Smooth muscle cell (in vitro differentiated cells): ENCODE data around the gene ADRA2C. TPM values are rescaled to one million over a fixed set of nuclear protein-coding genes. Genes with fewer than 3 reads are reported as not detected.

Experiments used
- DNase-seq: peaks from one replicate; lab custom pipeline; 2025; ENCODE audit not compliant: unreplicated experiment; lab: John Stamatoyannopoulos, UW
- H2AFZ ChIP-seq: fragments of 200-600 bp; sonication (generic); 2 replicates; pipeline ENCODE4 v1.6.0; 2016; ENCODE audit warnings: antibody characterized with exemption, low read depth, mild to moderate bottlenecking
- H3F3A ChIP-seq: fragments of 200-600 bp; sonication (generic); 2 replicates; pipeline ENCODE4 v1.6.0; 2017; ENCODE audit warnings: antibody characterized with exemption, low read depth
- H3K27ac ChIP-seq: fragments of 200-600 bp; sonication (generic); 2 replicates; pipeline ENCODE4 v1.5.1; 2016; ENCODE audit warnings: low read depth, mild to moderate bottlenecking
- H3K27me3 ChIP-seq: fragments of 200-600 bp; sonication (generic); 2 replicates; pipeline ENCODE4 v1.6.1; 2016; ENCODE audit warnings: low read depth, mild to moderate bottlenecking
- H3K36me3 ChIP-seq: fragments of 200-600 bp; sonication (generic); 2 replicates; pipeline ENCODE4 v1.5.1; 2016; ENCODE audit warnings: low read depth
- H3K4me1 ChIP-seq: fragments of 200-600 bp; sonication (generic); 2 replicates; pipeline ENCODE4 v1.5.1; 2016; ENCODE audit warnings: low read depth
- H3K4me2 ChIP-seq: fragments of 200-600 bp; sonication (generic); 2 replicates; pipeline ENCODE4 v1.6.0; 2016; ENCODE audit warnings: mild to moderate bottlenecking
- H3K4me3 ChIP-seq: fragments of 200-600 bp; sonication (generic); 2 replicates; pipeline ENCODE4 v1.5.1; 2016; ENCODE audit warnings: mild to moderate bottlenecking
- H3K79me2 ChIP-seq: fragments of 200-600 bp; sonication (generic); 2 replicates; pipeline ENCODE4 v1.6.0; 2016; ENCODE audit warnings: low read depth, mild to moderate bottlenecking
- H3K9ac ChIP-seq: fragments of 200-600 bp; sonication (generic); 2 replicates; pipeline ENCODE4 v1.6.0; 2016; ENCODE audit warnings: low read depth
- H3K9me3 ChIP-seq: fragments of 200-600 bp; sonication (generic); replicated peaks from 2 replicates; pipeline ENCODE4 v1.5.1; 2016; ENCODE audit warnings: low read depth
- H4K20me1 ChIP-seq: fragments of 200-600 bp; sonication (generic); 2 replicates; pipeline ENCODE4 v1.6.0; 2016; ENCODE audit warnings: low read depth
- WGBS: methylation state at CpG from one replicate; pipeline ENCODE4 v1.1.7; 2016; ENCODE audit warnings: low lambda C conversion rate; 5-methylcytosine and 5-hydroxymethylcytosine counted together
- polyA plus RNA-seq: library from polyadenylated mRNA; unstranded; fragments of >200 nt; fragmentation: Nextera tagmentation; extraction: Ambion mirVana; gene quantifications from 2 replicates; pipeline ENCODE4 v1.2.1, GENCODE V29; 2016
- total RNA-seq: library from RNA; depleted of rRNA; stranded (reverse); fragments of >200 nt; gene quantifications from 2 replicates; pipeline ENCODE4 v1.2.3, GENCODE V29; 2014
- TF ChIP-seq, protein P1 (sequence below): fragments of 200-600 bp; sonication (generic); IDR thresholded peaks from 2 replicates; pipeline ENCODE4 v1.5.1; 2017; ENCODE audit warnings: borderline replicate concordance, mild to moderate bottlenecking, antibody characterized with exemption; ENCODE audit not compliant: insufficient read depth, poor library complexity, severe bottlenecking

The ADRA2C gene
- total and polyA plus RNA-seq, 2 experiments from 2014 or later = 0.53 to 1.6 TPM

GRCh38 chr4:3775576-3775975, 9.4 kb downstream of the ADRA2C start:
- Histone ChIP-seq H3K9ac (no peak overlapping the region), H4K20me1 (no peaks in the 10 kb centered on the region), H3K36me3 (no peaks in the 10 kb centered on the region), H3K27me3 (no peaks in the 10 kb centered on the region), H3K4me2 (no peak overlapping the region), H3K4me1 (no peaks in the 10 kb centered on the region), H3K27ac (no peak overlapping the region), H3F3A (no peaks in the 10 kb centered on the region), H3K79me2 (no peaks in the 10 kb centered on the region), H2AFZ (no peak overlapping the region), H3K4me3 (no peak overlapping the region), H3K9me3 (no peaks in the 10 kb centered on the region)
- DNase-seq = no peak
- TF ChIP-seq, protein P1, sequence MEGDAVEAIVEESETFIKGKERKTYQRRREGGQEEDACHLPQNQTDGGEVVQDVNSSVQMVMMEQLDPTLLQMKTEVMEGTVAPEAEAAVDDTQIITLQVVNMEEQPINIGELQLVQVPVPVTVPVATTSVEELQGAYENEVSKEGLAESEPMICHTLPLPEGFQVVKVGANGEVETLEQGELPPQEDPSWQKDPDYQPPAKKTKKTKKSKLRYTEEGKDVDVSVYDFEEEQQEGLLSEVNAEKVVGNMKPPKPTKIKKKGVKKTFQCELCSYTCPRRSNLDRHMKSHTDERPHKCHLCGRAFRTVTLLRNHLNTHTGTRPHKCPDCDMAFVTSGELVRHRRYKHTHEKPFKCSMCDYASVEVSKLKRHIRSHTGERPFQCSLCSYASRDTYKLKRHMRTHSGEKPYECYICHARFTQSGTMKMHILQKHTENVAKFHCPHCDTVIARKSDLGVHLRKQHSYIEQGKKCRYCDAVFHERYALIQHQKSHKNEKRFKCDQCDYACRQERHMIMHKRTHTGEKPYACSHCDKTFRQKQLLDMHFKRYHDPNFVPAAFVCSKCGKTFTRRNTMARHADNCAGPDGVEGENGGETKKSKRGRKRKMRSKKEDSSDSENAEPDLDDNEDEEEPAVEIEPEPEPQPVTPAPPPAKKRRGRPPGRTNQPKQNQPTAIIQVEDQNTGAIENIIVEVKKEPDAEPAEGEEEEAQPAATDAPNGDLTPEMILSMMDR = no peak
- 82% methylated on average over 4 of the region's 4 CpGs for WGBS

DNA sequence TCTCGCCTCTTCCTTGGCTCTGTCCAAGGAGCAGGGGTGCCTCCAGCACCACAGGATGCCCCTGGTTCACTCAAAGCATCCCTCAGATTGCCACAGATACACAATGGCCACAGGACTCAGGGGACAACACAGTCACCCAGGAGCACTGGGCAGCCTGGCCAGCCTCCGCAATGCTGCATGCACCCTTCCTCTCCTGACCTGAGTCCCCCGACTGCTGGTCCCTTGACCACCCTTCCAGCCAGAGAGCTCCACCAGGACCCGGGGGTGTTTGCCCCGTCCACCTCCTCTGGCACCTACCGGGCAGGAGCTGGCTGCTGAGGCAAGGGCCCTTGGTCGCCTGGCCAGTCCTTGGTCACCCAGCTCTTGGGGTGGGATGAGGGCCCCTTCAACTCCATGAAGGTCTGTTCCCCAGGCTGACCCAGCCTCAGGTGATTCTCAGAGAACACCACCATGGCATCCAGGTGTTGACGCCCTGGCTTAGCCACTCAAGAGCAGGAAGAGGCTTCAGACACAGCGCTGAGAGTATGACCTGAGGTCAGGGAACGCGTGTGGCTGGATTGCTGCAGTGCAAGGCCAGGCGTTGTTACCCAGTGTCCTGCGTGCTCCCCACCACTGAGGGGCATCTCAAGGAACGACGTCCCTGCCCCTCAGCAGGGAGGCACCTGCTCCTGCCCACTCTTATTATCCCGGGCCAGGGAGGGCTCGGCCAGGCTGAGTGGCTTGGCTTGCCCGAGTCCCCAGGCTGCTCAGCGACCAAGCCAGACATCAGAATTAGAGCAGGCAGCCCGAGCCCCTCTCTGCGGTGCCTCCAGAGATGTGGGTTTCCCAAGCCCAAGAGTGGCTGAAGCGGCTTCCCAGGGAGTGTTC, 10.2 kb downstream of the ADRA2C start:
- Histone ChIP-seq H3K9me3 (no peaks in the 10 kb centered on the region), H3K36me3 (no peaks in the 10 kb centered on the region), H4K20me1 (no peaks in the 10 kb centered on the region), H2AFZ (no peak overlapping the region), H3K4me1 (no peaks in the 10 kb centered on the region), H3K4me3 (no peak overlapping the region), H3K27ac (no peak overlapping the region), H3K9ac (no peak overlapping the region), H3F3A (no peaks in the 10 kb centered on the region), H3K27me3 (no peaks in the 10 kb centered on the region), H3K4me2 (no peak overlapping the region), H3K79me2 (no peaks in the 10 kb centered on the region)
- WGBS = 92% methylated on average over 22 of the region's 22 CpGs
- no peak for DNase-seq
- TF ChIP-seq, protein P1 = no peak

DNA sequence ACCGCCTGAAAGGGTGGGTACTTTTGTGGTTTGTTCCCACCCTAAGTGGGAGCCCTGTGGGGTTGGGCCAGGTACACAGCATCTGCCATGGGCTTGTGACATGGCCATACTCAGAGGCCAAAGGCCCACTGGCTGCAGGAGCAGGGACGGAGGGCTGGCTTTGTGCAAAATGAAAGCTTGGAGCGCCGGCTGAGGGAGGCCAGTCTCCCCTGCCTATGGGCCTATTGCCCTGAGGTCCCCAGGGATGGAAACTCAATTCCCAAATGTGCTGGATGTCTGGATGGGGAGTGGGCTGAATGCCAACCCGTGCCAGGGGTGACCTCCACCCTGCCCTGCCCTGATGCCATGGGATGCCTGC, 10.8 kb downstream of the ADRA2C start:
- Histone ChIP-seq H3K4me1 (no peaks in the 10 kb centered on the region), H3K9me3 (no peaks in the 10 kb centered on the region), H4K20me1 (no peaks in the 10 kb centered on the region), H3F3A (no peaks in the 10 kb centered on the region), H3K36me3 (no peaks in the 10 kb centered on the region), H3K9ac (no peak overlapping the region), H3K79me2 (no peaks in the 10 kb centered on the region), H3K27ac (no peak overlapping the region), H3K27me3 (no peaks in the 10 kb centered on the region), H3K4me2 (no peak overlapping the region), H2AFZ (no peak overlapping the region), H3K4me3 (no peak overlapping the region)
- 93% methylated on average over 5 of the region's 5 CpGs for WGBS
- TF ChIP-seq, protein P1 = no peak
- no peak for DNase-seq

DNA sequence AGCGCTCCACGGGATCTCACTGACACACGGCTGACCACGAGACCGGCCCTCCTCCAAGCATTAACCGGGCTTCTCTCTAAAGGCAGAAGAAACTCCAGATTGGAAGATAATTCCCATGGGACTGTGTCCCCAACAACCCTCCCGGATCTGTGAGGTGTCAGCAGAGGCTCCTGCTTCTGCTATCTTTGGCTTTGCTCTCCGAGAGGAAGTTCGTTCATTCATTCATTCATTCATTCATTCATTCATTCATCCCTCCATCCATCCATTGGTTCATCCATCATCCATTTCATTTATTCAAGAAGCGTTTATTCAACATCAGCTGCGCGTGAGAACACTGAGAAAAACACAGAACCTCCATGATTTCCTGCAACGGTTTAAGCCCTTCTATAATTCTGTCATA, 11.5 kb downstream of the ADRA2C start:
- H3K36me3 ChIP-seq = no peaks in the 10 kb centered on the region
- DNase-seq = no peak
- no peak overlapping the region for H3K27ac ChIP-seq
- no peak overlapping the region for H3K9ac ChIP-seq
- no peaks in the 10 kb centered on the region for H3K4me1 ChIP-seq
- H3K4me2 ChIP-seq = no peak overlapping the region
- H3K27me3 ChIP-seq = no peaks in the 10 kb centered on the region
- H3K9me3 ChIP-seq = no peaks in the 10 kb centered on the region
- no peaks in the 10 kb centered on the region for H3F3A ChIP-seq
- TF ChIP-seq, protein P1 = no peak
- H3K79me2 ChIP-seq = no peaks in the 10 kb centered on the region
- no peaks in the 10 kb centered on the region for H4K20me1 ChIP-seq
- H3K4me3 ChIP-seq = no peak overlapping the region
- no peak overlapping the region for H2AFZ ChIP-seq
- WGBS = 93% methylated on average over 13 of the region's 13 CpGs
